HPDE6-E6E7 (cell line): ENCODE results near the gene SLC4A8.
"Not testable (repeated sequence)": the region's sequence is repeated elsewhere in the genome, so short reads cannot be mapped to it uniquely, and the experiment has no call there.

Source experiments
- DNase-seq: peaks from one replicate; pipeline ENCODE4 v3.0.0; 2011; ENCODE audit warnings: missing footprints; ENCODE audit errors: extremely low spot score

The SLC4A8 gene

GRCh38 chr12:51475543-51475942 is 50.9 kb downstream of the SLC4A8 start:
- no peak for DNase-seq

- no peak for DNase-seq
Measured at GRCh38 chr12:51480978-51481377, 56.3 kb downstream of the SLC4A8 start.

GRCh38 chr12:51482929-51483697 is 58.5 kb downstream of the SLC4A8 start:
- no peak for DNase-seq

GRCh38 chr12:51484119-51484518 is 59.5 kb downstream of the SLC4A8 start:
- no peak for DNase-seq

GRCh38 chr12:51488281-51488680 is 63.6 kb downstream of the SLC4A8 start:
- no peak for DNase-seq

GRCh38 chr12:51493281-51493680 is 68.7 kb downstream of the SLC4A8 start:
- DNase-seq, result no peak

- DNase-seq, result no peak
Measured at GRCh38 chr12:51496895-51497294, 72.3 kb downstream of the SLC4A8 start.

- no peak for DNase-seq
Measured at GRCh38 chr12:51504851-51505250, 80.2 kb downstream of the SLC4A8 start.

GRCh38 chr12:51505360-51506105 is 80.9 kb downstream of the SLC4A8 start:
- DNase-seq, result no peak

- DNase-seq, result no peak
Measured at GRCh38 chr12:51507178-51507577, 82.5 kb downstream of the SLC4A8 start.

GRCh38 chr12:51508285-51508684 is 83.7 kb downstream of the SLC4A8 start:
- no peak for DNase-seq

GRCh38 chr12:51511546-51512260 is 87.1 kb downstream of the SLC4A8 start:
- DNase-seq, result no peak

GRCh38 chr12:51512438-51512837 is 87.8 kb downstream of the SLC4A8 start:
- DNase-seq, result no peak

- DNase-seq, result not testable (repeated sequence)
Measured at GRCh38 chr12:51515037-51515436, 90.4 kb downstream of the SLC4A8 start.

- no peak for DNase-seq
Measured at GRCh38 chr12:51517316-51517715, 92.7 kb downstream of the SLC4A8 start.

GRCh38 chr12:51517800-51518199 is 93.2 kb downstream of the SLC4A8 start:
- DNase-seq, result no peak

GRCh38 chr12:51519755-51520154 is 95.1 kb downstream of the SLC4A8 start:
- DNase-seq, result no peak

GRCh38 chr12:51520576-51521325 is 96.1 kb downstream of the SLC4A8 start:
- DNase-seq, result no peak

GRCh38 chr12:51521554-51522276 is 97.1 kb downstream of the SLC4A8 start:
- DNase-seq, result no peak

- DNase-seq, result no peak
Measured at GRCh38 chr12:51522696-51523095, 98.1 kb downstream of the SLC4A8 start.

- DNase-seq, result no peak
Measured at GRCh38 chr12:51524386-51524901, 99.8 kb downstream of the SLC4A8 start.
